T1000 (cell line): ENCODE measurements around the gene CHST2.

ENCODE experiments used
- DNase-seq: peaks from one replicate; lab custom pipeline; 2025; ENCODE audit warnings: mixed read lengths; lab: John Stamatoyannopoulos, UW

Gene CHST2

GRCh38 chr3:143167969-143168854, 48.6 kb downstream of the CHST2 start:
- DNase-seq, result no peak

GRCh38 chr3:143168855-143169192, 49.3 kb downstream of the CHST2 start:
- no peak for DNase-seq

- DNase-seq, result no peak
Observed at GRCh38 chr3:143170074-143170473, 50.5 kb downstream of the CHST2 start.

GRCh38 chr3:143170676-143171075, 51.1 kb downstream of the CHST2 start:
- no peak for DNase-seq

DNA sequence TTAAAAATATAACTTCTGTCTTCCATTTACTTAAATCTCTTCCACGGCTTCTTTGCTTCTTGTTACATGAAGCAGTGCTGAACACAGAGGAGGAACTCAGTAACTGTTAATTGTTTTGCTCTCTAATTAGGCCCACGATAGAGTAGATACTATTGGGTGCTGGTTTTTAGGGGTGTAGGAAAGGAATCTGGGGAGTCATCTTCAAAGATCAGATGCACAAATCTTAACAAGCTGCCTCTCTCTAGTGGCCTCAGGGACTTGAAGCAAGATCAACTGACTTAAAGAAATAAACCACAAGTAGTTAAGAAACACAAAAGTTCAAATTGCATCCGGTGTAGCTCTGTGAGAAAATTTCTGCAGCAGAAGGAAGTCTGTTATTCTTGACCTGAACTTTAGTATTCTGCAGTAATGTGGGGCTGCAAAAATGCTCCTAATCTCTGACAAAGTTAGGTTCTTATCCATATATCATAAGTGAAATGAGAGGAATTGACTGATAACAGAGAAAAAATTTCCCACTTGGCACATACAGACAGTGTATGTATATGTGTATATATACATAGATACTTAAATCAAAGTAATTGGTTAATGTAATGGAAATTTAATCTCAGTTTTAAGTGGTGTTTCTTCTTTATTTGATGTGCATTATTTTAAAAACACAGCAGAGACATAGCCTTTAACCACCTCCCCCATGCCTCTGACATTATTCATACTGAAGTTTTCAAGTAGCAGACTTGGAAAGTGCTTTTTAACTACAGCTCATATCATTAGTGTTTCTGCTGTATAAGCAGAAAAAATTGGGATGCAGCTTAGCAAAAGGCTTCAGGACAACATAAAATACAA, 51.8 kb downstream of the CHST2 start:
- no peak for DNase-seq

DNA sequence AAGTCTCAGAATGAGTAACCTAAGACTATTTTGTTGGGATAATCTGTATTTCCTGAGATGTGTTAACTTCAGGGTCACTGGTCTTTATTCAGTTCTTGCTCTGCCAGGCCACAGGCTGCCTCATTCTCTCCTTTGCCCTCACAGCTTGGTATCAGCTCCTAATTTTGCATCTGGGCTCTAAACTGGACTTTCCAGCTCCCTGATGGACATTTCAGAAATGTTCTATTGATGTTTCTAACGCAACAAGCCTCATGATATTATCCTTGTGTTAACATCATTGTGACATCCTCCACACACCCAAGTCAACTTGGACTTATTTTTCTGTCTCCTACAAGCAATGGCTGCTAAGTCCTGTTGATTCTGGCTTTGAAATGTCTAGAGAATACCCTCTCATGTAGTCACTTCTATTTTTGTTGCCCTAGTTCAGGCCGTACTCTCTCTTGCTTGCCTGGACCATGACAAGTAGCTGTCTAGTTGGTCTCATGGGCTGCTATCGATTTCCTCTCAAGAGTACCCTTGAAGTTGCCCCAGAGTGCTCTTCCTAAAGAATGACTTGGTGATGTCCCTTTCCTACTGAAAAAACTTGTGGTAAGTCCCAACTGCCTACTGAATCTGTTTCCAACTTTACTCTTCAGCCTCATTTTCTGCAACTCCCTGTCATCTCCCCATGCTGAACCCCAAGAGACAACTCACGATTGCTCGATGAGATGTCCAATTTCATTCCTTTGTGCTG, 52.7 kb downstream of the CHST2 start:
- no peak for DNase-seq

- DNase-seq, result no peak
Observed at GRCh38 chr3:143172795-143173145, 53.2 kb downstream of the CHST2 start.

- no peak for DNase-seq
Observed at GRCh38 chr3:143173242-143173641, 53.7 kb downstream of the CHST2 start.
